Measurements from ENCODE around the gene TTC38. TPM values are rescaled to one million over a fixed set of nuclear protein-coding genes. Genes with fewer than 3 reads are reported as not detected.

Gene TTC38
- polyA plus RNA-seq, 2 donors, result 6.7 to 9.5 TPM

GRCh38 chr22:46233231-46233630 is 34.6 kb upstream of the TTC38 start:
- Histone ChIP-seq H3K27ac (ENCODE audit: low read depth in 2 of 2, low read length in 1 of 2) (no peak overlapping the region), H3K36me3 (ENCODE audit: control insufficient read depth in 2 of 2, insufficient read depth in 2 of 2, low read length in 1 of 2) (peaks cover 0 to 14% of the 10 kb centered on the region in 2 donors)
- 53 to 57% methylated on average over 9 of the region's 9 CpGs for WGBS, 2 donors

GRCh38 chr22:46234969-46235368 is 32.8 kb upstream of the TTC38 start:
- 94 to 96% methylated on average over 12 of the region's 12 CpGs for WGBS, 2 donors

More at GRCh38 chr22:46233231-46233630, 34.6 kb upstream of the TTC38 start:
- Histone ChIP-seq H3K4me1 (ENCODE audit: control insufficient read depth in 2 of 2, insufficient read depth in 2 of 2, low read length in 1 of 2) (no peaks in the 10 kb centered on the region), H3K27me3 (ENCODE audit: control insufficient read depth in 1 of 2, insufficient read depth in 2 of 2, low read length in 2 of 2) (no peaks in the 10 kb centered on the region), H3K9me3 (ENCODE audit: control insufficient read depth in 2 of 2, insufficient read depth in 1 of 2, low read depth in 1 of 2, low read length in 1 of 2) (no peaks in the 10 kb centered on the region), H3K4me3 (ENCODE audit: low read depth in 1 of 2, low read length in 2 of 2) (no peak overlapping the region)

GRCh38 chr22:46237453-46238124 is 30.2 kb upstream of the TTC38 start:
- Histone ChIP-seq H3K36me3 (ENCODE audit: control insufficient read depth in 2 of 2, insufficient read depth in 2 of 2, low read length in 1 of 2) (peaks cover 0 to 25% of the 10 kb centered on the region in 2 donors), H3K27ac (ENCODE audit: low read depth in 2 of 2, low read length in 1 of 2) (no peak overlapping the region)

More at GRCh38 chr22:46234969-46235368, 32.8 kb upstream of the TTC38 start:
- H3K4me1 ChIP-seq (ENCODE audit: control insufficient read depth in 2 of 2, insufficient read depth in 2 of 2, low read length in 1 of 2), result no peaks in the 10 kb centered on the region
- H3K27ac ChIP-seq (ENCODE audit: low read depth in 2 of 2, low read length in 1 of 2), result no peak overlapping the region
- H3K27me3 ChIP-seq (ENCODE audit: control insufficient read depth in 1 of 2, insufficient read depth in 2 of 2, low read length in 2 of 2), result no peaks in the 10 kb centered on the region
- H3K4me3 ChIP-seq (ENCODE audit: low read depth in 1 of 2, low read length in 2 of 2), result no peak overlapping the region
- peaks cover 0 to 28% of the 10 kb centered on the region in 2 donors for H3K36me3 ChIP-seq (ENCODE audit: control insufficient read depth in 2 of 2, insufficient read depth in 2 of 2, low read length in 1 of 2)
- H3K9me3 ChIP-seq (ENCODE audit: control insufficient read depth in 2 of 2, insufficient read depth in 1 of 2, low read depth in 1 of 2, low read length in 1 of 2), result no peaks in the 10 kb centered on the region

DNA sequence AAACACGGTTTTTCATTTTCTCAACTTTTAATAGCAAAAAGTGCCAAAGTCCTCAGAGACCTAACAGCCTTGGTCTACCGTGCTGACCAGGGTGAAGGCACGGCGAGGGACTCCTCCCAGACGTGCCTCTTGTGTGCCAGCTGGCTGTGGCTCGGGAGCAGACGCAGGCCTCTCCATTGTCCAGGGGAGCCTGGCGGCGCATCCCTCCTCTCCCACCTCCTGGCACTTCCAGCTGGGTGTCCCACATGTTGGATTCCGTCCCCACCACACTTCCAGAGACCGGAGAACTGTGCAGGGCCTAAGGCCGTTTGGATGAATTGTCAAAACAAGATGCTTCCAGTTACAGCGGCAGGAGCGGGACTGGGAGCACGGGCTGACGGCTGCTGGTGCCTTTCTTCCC is 29.3 kb upstream of the TTC38 start:
- H3K4me3 ChIP-seq (ENCODE audit: low read depth in 1 of 2, low read length in 2 of 2), result no peak overlapping the region
- WGBS, 2 donors, result 81 to 82% methylated on average over 16 of the region's 16 CpGs
- no peaks in the 10 kb centered on the region for H3K4me1 ChIP-seq (ENCODE audit: control insufficient read depth in 2 of 2, insufficient read depth in 2 of 2, low read length in 1 of 2)
- H3K27me3 ChIP-seq (ENCODE audit: control insufficient read depth in 1 of 2, insufficient read depth in 2 of 2, low read length in 2 of 2), result no peaks in the 10 kb centered on the region
- H3K9me3 ChIP-seq (ENCODE audit: control insufficient read depth in 2 of 2, insufficient read depth in 1 of 2, low read depth in 1 of 2, low read length in 1 of 2), result no peaks in the 10 kb centered on the region
- H3K27ac ChIP-seq (ENCODE audit: low read depth in 2 of 2, low read length in 1 of 2), result peak overlapping the region in 1 of 2 donors; percentile 53
- H3K36me3 ChIP-seq (ENCODE audit: control insufficient read depth in 2 of 2, insufficient read depth in 2 of 2, low read length in 1 of 2), result peaks cover 0 to 22% of the 10 kb centered on the region in 2 donors

More at GRCh38 chr22:46237453-46238124, 30.2 kb upstream of the TTC38 start:
- Histone ChIP-seq H3K4me3 (ENCODE audit: low read depth in 1 of 2, low read length in 2 of 2) (no peak overlapping the region), H3K27me3 (ENCODE audit: control insufficient read depth in 1 of 2, insufficient read depth in 2 of 2, low read length in 2 of 2) (no peaks in the 10 kb centered on the region), H3K4me1 (ENCODE audit: control insufficient read depth in 2 of 2, insufficient read depth in 2 of 2, low read length in 1 of 2) (no peaks in the 10 kb centered on the region), H3K9me3 (ENCODE audit: control insufficient read depth in 2 of 2, insufficient read depth in 1 of 2, low read depth in 1 of 2, low read length in 1 of 2) (no peaks in the 10 kb centered on the region)
- 75 to 82% methylated on average over 12 of the region's 12 CpGs for WGBS, 2 donors

DNA sequence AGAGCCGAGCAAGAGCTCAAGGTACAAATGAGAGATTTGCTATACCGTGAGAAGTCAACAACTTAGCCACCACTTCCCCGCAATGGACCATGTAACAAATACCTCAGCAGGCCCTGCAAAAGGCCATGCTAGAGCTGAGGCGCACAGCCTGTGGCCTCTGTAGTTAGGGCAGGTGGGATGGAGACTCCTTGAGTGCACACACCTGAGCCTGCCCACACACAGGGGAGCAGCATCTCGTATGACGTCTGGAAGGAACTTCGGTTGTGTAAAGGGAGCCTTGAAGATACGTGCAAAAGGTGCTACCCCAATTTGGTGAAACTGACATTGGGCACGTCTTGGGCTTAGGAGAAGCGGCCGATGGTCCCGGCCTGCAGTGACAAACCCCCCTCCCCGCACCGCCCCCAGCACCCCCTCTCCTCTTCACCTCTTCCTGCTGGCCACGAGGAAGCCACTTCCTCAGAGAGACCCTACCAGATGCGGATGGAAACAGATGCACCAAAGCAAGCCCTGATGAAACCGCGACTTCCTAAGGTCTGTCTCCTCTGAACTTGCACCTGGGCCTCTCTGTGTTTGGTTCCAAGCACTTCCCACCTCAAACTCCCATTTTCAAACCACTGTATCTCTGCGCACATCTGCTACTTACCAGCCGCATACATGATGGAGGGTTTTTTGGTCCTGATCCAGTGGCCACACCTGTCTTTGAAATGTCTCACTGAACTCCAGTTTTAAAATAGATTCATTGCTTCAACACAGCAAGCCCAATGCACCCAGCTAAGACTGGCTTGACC is 28.4 kb upstream of the TTC38 start:
- WGBS, 2 donors, result 76 to 86% methylated on average over 20 of the region's 20 CpGs
- H3K4me1 ChIP-seq (ENCODE audit: control insufficient read depth in 2 of 2, insufficient read depth in 2 of 2, low read length in 1 of 2), result no peaks in the 10 kb centered on the region
- no peaks in the 10 kb centered on the region for H3K27me3 ChIP-seq (ENCODE audit: control insufficient read depth in 1 of 2, insufficient read depth in 2 of 2, low read length in 2 of 2)
- no peak overlapping the region for H3K27ac ChIP-seq (ENCODE audit: low read depth in 2 of 2, low read length in 1 of 2)
- no peaks in the 10 kb centered on the region for H3K9me3 ChIP-seq (ENCODE audit: control insufficient read depth in 2 of 2, insufficient read depth in 1 of 2, low read depth in 1 of 2, low read length in 1 of 2)
- H3K36me3 ChIP-seq (ENCODE audit: control insufficient read depth in 2 of 2, insufficient read depth in 2 of 2, low read length in 1 of 2), result peaks cover 0 to 22% of the 10 kb centered on the region in 2 donors
- H3K4me3 ChIP-seq (ENCODE audit: low read depth in 1 of 2, low read length in 2 of 2), result no peak overlapping the region

GRCh38 chr22:46240073-46240472 is 27.7 kb upstream of the TTC38 start:
- Histone ChIP-seq H3K36me3 (ENCODE audit: control insufficient read depth in 2 of 2, insufficient read depth in 2 of 2, low read length in 1 of 2) (peaks cover 0 to 27% of the 10 kb centered on the region in 2 donors), H3K27ac (ENCODE audit: low read depth in 2 of 2, low read length in 1 of 2) (no peak overlapping the region), H3K4me3 (ENCODE audit: low read depth in 1 of 2, low read length in 2 of 2) (no peak overlapping the region), H3K4me1 (ENCODE audit: control insufficient read depth in 2 of 2, insufficient read depth in 2 of 2, low read length in 1 of 2) (peaks cover 0 to under 1% of the 10 kb centered on the region in 2 donors), H3K27me3 (ENCODE audit: control insufficient read depth in 1 of 2, insufficient read depth in 2 of 2, low read length in 2 of 2) (no peaks in the 10 kb centered on the region), H3K9me3 (ENCODE audit: control insufficient read depth in 2 of 2, insufficient read depth in 1 of 2, low read depth in 1 of 2, low read length in 1 of 2) (no peaks in the 10 kb centered on the region)
- WGBS, 2 donors, result 72 to 95% methylated on average over 2 of the region's 2 CpGs

GRCh38 chr22:46240506-46240905 is 27.3 kb upstream of the TTC38 start:
- 88 to 92% methylated on average over 6 of the region's 6 CpGs for WGBS, 2 donors
- no peaks in the 10 kb centered on the region for H3K9me3 ChIP-seq (ENCODE audit: control insufficient read depth in 2 of 2, insufficient read depth in 1 of 2, low read depth in 1 of 2, low read length in 1 of 2)
- no peak overlapping the region for H3K4me3 ChIP-seq (ENCODE audit: low read depth in 1 of 2, low read length in 2 of 2)
- H3K36me3 ChIP-seq (ENCODE audit: control insufficient read depth in 2 of 2, insufficient read depth in 2 of 2, low read length in 1 of 2), result peaks cover 0 to 23% of the 10 kb centered on the region in 2 donors
- H3K4me1 ChIP-seq (ENCODE audit: control insufficient read depth in 2 of 2, insufficient read depth in 2 of 2, low read length in 1 of 2), result peaks cover 2% of the 10 kb centered on the region in 2 donors
- no peaks in the 10 kb centered on the region for H3K27me3 ChIP-seq (ENCODE audit: control insufficient read depth in 1 of 2, insufficient read depth in 2 of 2, low read length in 2 of 2)
- no peak overlapping the region for H3K27ac ChIP-seq (ENCODE audit: low read depth in 2 of 2, low read length in 1 of 2)

- Histone ChIP-seq H3K27ac (ENCODE audit: low read depth in 2 of 2, low read length in 1 of 2) (no peak overlapping the region), H3K9me3 (ENCODE audit: control insufficient read depth in 2 of 2, insufficient read depth in 1 of 2, low read depth in 1 of 2, low read length in 1 of 2) (no peaks in the 10 kb centered on the region), H3K4me1 (ENCODE audit: control insufficient read depth in 2 of 2, insufficient read depth in 2 of 2, low read length in 1 of 2) (peaks cover 2 to 4% of the 10 kb centered on the region in 2 donors), H3K36me3 (ENCODE audit: control insufficient read depth in 2 of 2, insufficient read depth in 2 of 2, low read length in 1 of 2) (peaks cover 0 to 23% of the 10 kb centered on the region in 2 donors), H3K4me3 (ENCODE audit: low read depth in 1 of 2, low read length in 2 of 2) (no peak overlapping the region), H3K27me3 (ENCODE audit: control insufficient read depth in 1 of 2, insufficient read depth in 2 of 2, low read length in 2 of 2) (no peaks in the 10 kb centered on the region)
- 77 to 78% methylated on average over 7 of the region's 7 CpGs for WGBS, 2 donors
Observed at GRCh38 chr22:46240907-46241306, 26.9 kb upstream of the TTC38 start.

GRCh38 chr22:46241396-46242007 is 26.3 kb upstream of the TTC38 start:
- no peak overlapping the region for H3K4me3 ChIP-seq (ENCODE audit: low read depth in 1 of 2, low read length in 2 of 2)
- H3K36me3 ChIP-seq (ENCODE audit: control insufficient read depth in 2 of 2, insufficient read depth in 2 of 2, low read length in 1 of 2), result peaks cover 0 to 21% of the 10 kb centered on the region in 2 donors
- no peaks in the 10 kb centered on the region for H3K27me3 ChIP-seq (ENCODE audit: control insufficient read depth in 1 of 2, insufficient read depth in 2 of 2, low read length in 2 of 2)
- H3K4me1 ChIP-seq (ENCODE audit: control insufficient read depth in 2 of 2, insufficient read depth in 2 of 2, low read length in 1 of 2), result peaks cover 2 to 4% of the 10 kb centered on the region in 2 donors
- 63 to 68% methylated on average over 5 of the region's 5 CpGs for WGBS, 2 donors
- no peak overlapping the region for H3K27ac ChIP-seq (ENCODE audit: low read depth in 2 of 2, low read length in 1 of 2)
- no peaks in the 10 kb centered on the region for H3K9me3 ChIP-seq (ENCODE audit: control insufficient read depth in 2 of 2, insufficient read depth in 1 of 2, low read depth in 1 of 2, low read length in 1 of 2)

Measured in esophagus (tissue), 2 donors.